ENCODE data around the gene SERPINA4.

SERPINA4 gene

GRCh38 chr14:94560751-94561655 lies at the start of gene SERPINA4:
Gene SERPINA4 (plus strand): TSS chr14:94561442. CDS start chr14:94563483, 2,041 bp downstream.
- DNase-seq = no peak

- no peak for DNase-seq
Measured at GRCh38 chr14:94514351-94514750, 46.9 kb upstream of the SERPINA4 start.

GRCh38 chr14:94515426-94515825 lies 45.8 kb upstream of the SERPINA4 start:
- DNase-seq = no peak

- DNase-seq = no peak
Measured at GRCh38 chr14:94515856-94516255, 45.4 kb upstream of the SERPINA4 start.

GRCh38 chr14:94517248-94517640 lies 44.0 kb upstream of the SERPINA4 start:
- DNase-seq = no peak

- DNase-seq = no peak
Measured at GRCh38 chr14:94517641-94518257, 43.5 kb upstream of the SERPINA4 start.

GRCh38 chr14:94521375-94522114 lies 39.7 kb upstream of the SERPINA4 start:
- DNase-seq = no peak

GRCh38 chr14:94522115-94522724 lies 39.0 kb upstream of the SERPINA4 start:
- no peak for DNase-seq

- no peak for DNase-seq
Measured at GRCh38 chr14:94523265-94523664, 38.0 kb upstream of the SERPINA4 start.

- DNase-seq = no peak
Measured at GRCh38 chr14:94524093-94524492, 37.1 kb upstream of the SERPINA4 start.

GRCh38 chr14:94531187-94531586 lies 30.1 kb upstream of the SERPINA4 start:
- no peak for DNase-seq

- no peak for DNase-seq
Measured at GRCh38 chr14:94532447-94532846, 28.8 kb upstream of the SERPINA4 start.

GRCh38 chr14:94535506-94535905 lies 25.7 kb upstream of the SERPINA4 start:
- DNase-seq = no peak

GRCh38 chr14:94536836-94537235 lies 24.4 kb upstream of the SERPINA4 start:
- DNase-seq = no peak

- DNase-seq = no peak
Measured at GRCh38 chr14:94538070-94538740, 23.0 kb upstream of the SERPINA4 start.

- no peak for DNase-seq
Measured at GRCh38 chr14:94539181-94539580, 22.1 kb upstream of the SERPINA4 start.

- no peak for DNase-seq
Measured at GRCh38 chr14:94540031-94540794, 21.0 kb upstream of the SERPINA4 start.

- no peak for DNase-seq
Measured at GRCh38 chr14:94541234-94541975, 19.8 kb upstream of the SERPINA4 start.

- DNase-seq = no peak
Measured at GRCh38 chr14:94542111-94542810, 19.0 kb upstream of the SERPINA4 start.

GRCh38 chr14:94542811-94543440 lies 18.3 kb upstream of the SERPINA4 start:
- DNase-seq = no peak
